C4-2B (cell line): Measurements from ENCODE around the gene YIPF1.
"Not testable (repeated sequence)": the region's sequence is repeated elsewhere in the genome, so short reads cannot be mapped to it uniquely, and the experiment has no call there.

Experiments used
- H3K27ac ChIP-seq: fragments of 450-650 bp; 2 replicates; pipeline ENCODE4 v1.5.1; 2017
- ZFX ChIP-seq: fragments of 450-650 bp; IDR thresholded peaks from 2 replicates; pipeline ENCODE4 v1.6.1; 2017
- TF ChIP-seq, protein P1 (sequence below): fragments of 450-650 bp; conservative IDR thresholded peaks from 2 replicates; pipeline ENCODE4 v1.5.1; 2017; ENCODE audit warnings: mild to moderate bottlenecking

Gene YIPF1

DNA sequence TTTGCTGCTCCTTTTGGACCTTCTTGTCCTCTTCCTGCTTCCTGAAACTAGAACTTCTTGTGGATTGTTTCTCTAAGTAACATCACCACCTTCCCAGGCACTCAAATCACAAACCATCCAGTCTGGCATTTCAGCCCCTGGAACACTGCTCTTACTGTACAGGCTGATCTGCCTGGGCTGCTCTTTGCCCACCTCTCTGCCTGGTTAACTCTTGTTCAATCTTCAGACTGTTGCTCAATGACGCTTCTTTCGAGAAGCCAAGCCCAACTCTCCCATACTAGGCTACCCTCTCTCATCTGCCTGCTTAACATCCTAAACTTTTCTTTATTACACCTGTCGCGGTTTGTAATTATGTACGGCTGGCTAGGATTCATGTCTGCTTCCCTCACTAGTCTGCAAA, 5.0 kb upstream of the YIPF1 start:
- H3K27ac ChIP-seq = peak overlapping the region; percentile 54; the same call in 1 of the 2 replicates
- TF ChIP-seq, protein P1, sequence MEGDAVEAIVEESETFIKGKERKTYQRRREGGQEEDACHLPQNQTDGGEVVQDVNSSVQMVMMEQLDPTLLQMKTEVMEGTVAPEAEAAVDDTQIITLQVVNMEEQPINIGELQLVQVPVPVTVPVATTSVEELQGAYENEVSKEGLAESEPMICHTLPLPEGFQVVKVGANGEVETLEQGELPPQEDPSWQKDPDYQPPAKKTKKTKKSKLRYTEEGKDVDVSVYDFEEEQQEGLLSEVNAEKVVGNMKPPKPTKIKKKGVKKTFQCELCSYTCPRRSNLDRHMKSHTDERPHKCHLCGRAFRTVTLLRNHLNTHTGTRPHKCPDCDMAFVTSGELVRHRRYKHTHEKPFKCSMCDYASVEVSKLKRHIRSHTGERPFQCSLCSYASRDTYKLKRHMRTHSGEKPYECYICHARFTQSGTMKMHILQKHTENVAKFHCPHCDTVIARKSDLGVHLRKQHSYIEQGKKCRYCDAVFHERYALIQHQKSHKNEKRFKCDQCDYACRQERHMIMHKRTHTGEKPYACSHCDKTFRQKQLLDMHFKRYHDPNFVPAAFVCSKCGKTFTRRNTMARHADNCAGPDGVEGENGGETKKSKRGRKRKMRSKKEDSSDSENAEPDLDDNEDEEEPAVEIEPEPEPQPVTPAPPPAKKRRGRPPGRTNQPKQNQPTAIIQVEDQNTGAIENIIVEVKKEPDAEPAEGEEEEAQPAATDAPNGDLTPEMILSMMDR = no peak
- no peak for TF ChIP-seq ZFX

GRCh38 chr1:53893999-53894636, 4.5 kb upstream of the YIPF1 start, which contains the start of gene DIO1:
DIO1 (plus strand) TSS chr1:53894187; CDS start chr1:53894211, 24 bp downstream.
- TF ChIP-seq, protein P1 = no peak
- TF ChIP-seq ZFX = no peak
- H3K27ac ChIP-seq = peak within 1 kb of the TSS; percentile 54; the same call in 1 of the 2 replicates

DNA sequence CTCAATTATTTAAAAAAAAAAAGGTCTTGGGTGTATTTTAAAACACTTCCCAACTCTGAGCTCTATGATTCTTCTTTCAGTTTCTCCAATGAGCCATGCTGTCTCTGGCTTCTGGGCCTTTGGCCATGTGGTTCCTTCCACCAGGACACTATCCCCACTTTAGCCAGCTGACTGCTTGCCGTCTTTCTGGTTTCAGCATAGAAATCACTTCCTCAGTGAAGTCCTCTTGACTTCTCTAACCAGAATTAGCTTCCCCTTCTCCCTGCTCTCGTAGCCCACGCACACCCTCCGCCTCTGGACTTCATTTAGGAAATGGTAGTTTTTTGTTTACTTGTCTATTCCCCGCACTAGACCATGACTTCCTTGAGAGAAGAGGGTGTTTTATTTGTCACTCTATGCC, 3.3 kb upstream of the YIPF1 start:
- TF ChIP-seq, protein P1 = no peak
- no peak for TF ChIP-seq ZFX
- H3K27ac ChIP-seq = no peak overlapping the region

DNA sequence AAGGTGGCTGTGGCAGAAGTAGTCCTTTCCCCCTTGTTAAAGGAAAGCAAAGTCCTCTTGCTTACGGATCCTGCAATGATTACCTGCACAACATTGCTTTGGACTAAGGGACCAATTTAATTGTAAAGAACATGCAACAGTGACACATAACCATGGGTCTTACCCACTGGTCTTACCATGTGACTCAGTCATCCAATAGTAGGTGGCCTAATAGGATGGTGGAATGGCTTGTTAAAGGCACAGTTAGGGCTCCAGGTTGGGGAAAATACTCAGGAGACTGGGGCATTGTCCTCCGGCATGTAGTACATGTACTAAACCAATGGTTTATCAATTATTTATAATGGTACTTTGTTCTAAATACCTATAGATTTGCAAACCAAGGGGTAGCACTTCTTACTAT, 2.1 kb upstream of the YIPF1 start:
- H3K27ac ChIP-seq = no peak overlapping the region
- TF ChIP-seq, protein P1 = no peak
- TF ChIP-seq ZFX = no peak

DNA sequence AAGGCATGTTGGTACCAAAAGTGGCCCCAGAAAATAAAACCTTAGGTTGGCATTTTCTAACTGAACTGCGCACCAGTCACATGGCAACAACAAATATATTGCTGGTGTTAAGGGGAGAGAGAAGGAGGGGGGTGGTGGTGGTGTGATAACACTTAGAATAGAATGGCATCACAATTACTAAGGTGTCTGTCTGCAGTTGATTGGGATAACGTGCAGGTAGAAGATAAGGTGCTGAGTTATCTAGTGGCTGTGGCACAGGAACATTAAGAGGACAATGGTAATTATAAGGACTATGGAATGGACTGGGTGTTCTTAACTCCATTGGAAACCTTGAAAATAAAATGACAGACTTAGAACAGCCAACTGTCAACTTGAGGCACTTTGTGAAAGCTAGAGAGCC, 1.4 kb upstream of the YIPF1 start:
- no peak for TF ChIP-seq ZFX
- TF ChIP-seq, protein P1 = no peak
- H3K27ac ChIP-seq = no peak overlapping the region

GRCh38 chr1:53890522-53890941, 935 bp upstream of the YIPF1 start:
- no peak for TF ChIP-seq ZFX
- TF ChIP-seq, protein P1 = no peak
- H3K27ac ChIP-seq = peak overlapping the region; percentile 85; the same call in 1 of the 2 replicates

DNA sequence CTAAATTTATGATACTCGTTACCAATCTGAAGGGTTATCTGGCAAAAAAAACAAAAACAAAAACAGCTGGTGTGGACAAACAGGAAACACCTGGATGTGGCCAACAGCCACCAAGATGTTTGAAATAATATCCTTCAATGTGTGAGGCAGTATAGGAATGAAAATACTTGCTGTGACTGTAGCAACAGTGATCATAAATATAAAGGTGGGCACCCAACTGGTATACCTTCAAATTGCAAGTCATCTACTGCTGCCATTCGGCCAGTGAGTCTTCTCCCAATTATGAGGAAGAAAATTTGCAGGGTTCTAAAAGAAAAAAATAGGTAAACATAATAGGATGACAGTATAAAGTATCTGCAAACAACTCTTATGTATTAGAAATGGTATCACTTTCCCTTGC, 916 bp downstream of the YIPF1 start:
- H3K27ac ChIP-seq = no peak overlapping the region
- TF ChIP-seq, protein P1 = no peak
- no peak for TF ChIP-seq ZFX

GRCh38 chr1:53883600-53883999, 6.0 kb downstream of the YIPF1 start:
- not testable (repeated sequence) for H3K27ac ChIP-seq

DNA sequence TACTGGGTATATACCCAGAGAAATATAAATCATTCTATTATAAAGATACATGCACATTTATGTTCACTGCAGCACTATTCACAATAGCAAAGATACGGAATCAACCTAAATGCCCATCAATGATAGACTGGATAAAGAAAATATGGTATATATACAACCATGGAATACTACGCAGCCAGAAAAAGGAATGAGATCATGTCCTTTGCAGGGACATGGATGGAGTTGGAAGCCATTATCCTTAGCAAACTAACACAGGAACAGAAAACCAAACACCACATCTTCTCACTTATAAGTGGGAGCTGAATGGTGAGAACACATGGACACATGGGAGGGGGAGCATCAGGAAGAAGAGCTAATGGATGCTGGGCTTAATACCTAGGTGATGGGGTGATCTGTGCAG, 7.7 kb downstream of the YIPF1 start:
- not testable (repeated sequence) for H3K27ac ChIP-seq
